Endothelial cell of umbilical vein (primary cell): ENCODE results near the gene ZSCAN12. TPM values are rescaled to one million over a fixed set of nuclear protein-coding genes. Genes with fewer than 3 reads are reported as not detected.

Experiments
- BruUV-seq: library from RNA; stranded (reverse); fragments of 400-500 nt; replicated peaks from 2 replicates; lab custom pipeline; 2021; lab: Mats Ljungman, UMichigan
- CTCF ChIA-PET: fragments of 300-600, 350-600 bp; sonication (Branson Sonifier 250); formaldehyde crosslinking; loops from one replicate; lab custom pipeline; 2021; ENCODE audit warnings: antibody characterized with exemption, inconsistent platforms; lab: Charles Lee
- POLR2A ChIA-PET: fragments of 300-600, 350-600 bp; sonication (Branson Sonifier 250); formaldehyde crosslinking; loops from one replicate; lab custom pipeline; 2021; ENCODE audit warnings: antibody characterized with exemption, inconsistent platforms; lab: Charles Lee
- DNase-seq: peaks from one replicate; pipeline ENCODE4 v3.0.0-alpha.2; 2011; ENCODE audit warnings: low read depth, low spot score
- FAIRE-seq: peaks from 2 replicates; lab custom pipeline; 2011; peaks lifted over from hg19 to GRCh38; lab: Jason Lieb, UNC
- H2AFZ ChIP-seq: 2 replicates; pipeline ENCODE4 v1.6.0; 2012; ENCODE audit warnings: low read depth, low read length, control low read depth, inconsistent platforms
- H3K27ac ChIP-seq: 2 replicates; pipeline ENCODE4 v1.5.1; 2011; ENCODE audit warnings: low read depth, mild to moderate bottlenecking, control low read depth, low read length, moderate library complexity; ENCODE audit not compliant: insufficient read depth
- H3K27me3 ChIP-seq, 2 experiments: 2 replicates each; pipeline versions ENCODE4 v1.6.0 to v1.6.1; 2011; ENCODE audit warnings: low read length in 2 of 2, mixed read lengths in 1 of 2; ENCODE audit not compliant: control insufficient read depth in 2 of 2, insufficient read depth in 2 of 2
- H3K36me3 ChIP-seq, 2 experiments: 2 replicates in 1 of 2; 3 replicates in 1 of 2; pipeline ENCODE4 v1.5.1; 2011; ENCODE audit warnings: low read length in 2 of 2, mild to moderate bottlenecking in 1 of 2, moderate library complexity in 1 of 2; ENCODE audit not compliant: control insufficient read depth in 2 of 2, insufficient read depth in 2 of 2; ENCODE audit errors: extremely low read depth in 1 of 2
- H3K4me1 ChIP-seq: 3 replicates; pipeline ENCODE4 v1.5.1; 2011; ENCODE audit warnings: mild to moderate bottlenecking, low read length; ENCODE audit not compliant: control insufficient read depth, insufficient read depth; ENCODE audit errors: extremely low read depth
- H3K4me2 ChIP-seq: 2 replicates; pipeline ENCODE4 v1.6.1; 2011; ENCODE audit warnings: low read length, control low read depth, mixed read lengths; ENCODE audit not compliant: insufficient read depth
- H3K4me3 ChIP-seq, 3 experiments: fragments of 200-600 bp in 1 of 3; sonication (generic), shearing (Covaris generic) in 1 of 3; replicated peaks in 1 of 3; 2 replicates each; pipeline ENCODE4 v1.5.1; 2011 to 2016; ENCODE audit warnings: control low read depth in 3 of 3, low read length in 3 of 3, mild to moderate bottlenecking in 2 of 3, inconsistent platforms in 1 of 3, low read depth in 1 of 3, moderate library complexity in 1 of 3; ENCODE audit not compliant: insufficient read depth in 1 of 3
- H3K79me2 ChIP-seq: 2 replicates; pipeline ENCODE4 v1.6.0; 2012; ENCODE audit warnings: low read length, inconsistent platforms; ENCODE audit not compliant: control insufficient read depth, insufficient read depth
- H3K9ac ChIP-seq: replicated peaks from 2 replicates; pipeline ENCODE3; 2011; ENCODE audit warnings: low read length, control low read depth; ENCODE audit not compliant: insufficient read depth; ENCODE audit errors: extremely low read depth
- H3K9me1 ChIP-seq: replicated peaks from 3 replicates; pipeline ENCODE4 v1.6.0; 2011; ENCODE audit warnings: mild to moderate bottlenecking, low read length; ENCODE audit not compliant: control insufficient read depth, insufficient read depth; ENCODE audit errors: extremely low read depth
- H3K9me3 ChIP-seq: replicated peaks from 2 replicates; pipeline ENCODE4 v1.5.1; 2012; ENCODE audit warnings: low read length, inconsistent platforms; ENCODE audit not compliant: control insufficient read depth, insufficient read depth
- H4K20me1 ChIP-seq: replicated peaks from 2 replicates; pipeline ENCODE3; 2011; ENCODE audit warnings: mild to moderate bottlenecking, low read length; ENCODE audit not compliant: control insufficient read depth, insufficient read depth; ENCODE audit errors: extremely low read depth
- EZH2 ChIP-seq: IDR thresholded peaks from 2 replicates; pipeline ENCODE4 v1.6.1; 2012; ENCODE audit warnings: borderline replicate concordance, low read depth, mild to moderate bottlenecking, moderate library complexity, low read length, inconsistent platforms; ENCODE audit not compliant: severe bottlenecking
- JUN ChIP-seq: IDR thresholded peaks from 2 replicates; pipeline ENCODE4 v1.6.1; 2011; ENCODE audit warnings: borderline replicate concordance, low read depth; ENCODE audit not compliant: insufficient read length, insufficient read depth
- POLR2AphosphoS5 ChIP-seq: IDR thresholded peaks from 2 replicates; pipeline ENCODE4 v1.6.1; 2012; ENCODE audit warnings: low read depth, mild to moderate bottlenecking, control low read depth, low read length, moderate library complexity; ENCODE audit not compliant: insufficient read depth
- dilution Hi-C: fragments of 300-500 bp; cut with MboI; formaldehyde crosslinking; loops from one replicate; pipeline ENCODE4 v1.15.0; 2019; ENCODE audit warnings: low sequenced_read_pairs; ENCODE audit not compliant: extremely low pct_ligation_motif_present
- intact Hi-C: fragments of 100-400 bp; cut with micrococcal nuclease; formaldehyde crosslinking; loops from one replicate; pipeline ENCODE4 v1.10.0; 2022
- polyA plus RNA-seq, 4 experiments: library from polyadenylated mRNA; depleted of rRNA in 3 of 4; stranded (reverse) in 3 of 4; unstranded in 1 of 4; fragments of >200 nt; gene quantifications; 2 replicates each; pipeline versions ENCODE4 v1.2.1 to v1.2.3, GENCODE V29; 2011 to 2012; ENCODE audit warnings: missing spikeins in 1 of 4
- total RNA-seq: library from RNA; stranded (reverse); gene quantifications from 2 replicates; pipeline ENCODE4 v1.2.3, GENCODE V29; 2021
- TF ChIP-seq, protein P1 (sequence below), 2 donors: IDR thresholded peaks; 1 replicate in 1 of 2; 2 replicates in 1 of 2; pipeline ENCODE4 v1.5.1; 2011; ENCODE audit warnings: low read length in 2 of 2, mild to moderate bottlenecking in 2 of 2, moderate library complexity in 2 of 2, control low read depth in 1 of 2, inconsistent platforms in 1 of 2, low read depth in 1 of 2; ENCODE audit not compliant: insufficient read depth in 1 of 2; ENCODE audit errors: extremely low read depth in 1 of 2
- TF ChIP-seq, protein P2 (sequence below): IDR thresholded peaks from 2 replicates; pipeline ENCODE4 v1.6.1; 2011; ENCODE audit not compliant: insufficient read depth, insufficient read length

ZSCAN12 gene
- total and polyA plus RNA-seq, 2 donors (not counting 3 experiments of a cell fraction or from before 2014, with no cell fraction given) = 1.3 to 4.4 TPM

DNA sequence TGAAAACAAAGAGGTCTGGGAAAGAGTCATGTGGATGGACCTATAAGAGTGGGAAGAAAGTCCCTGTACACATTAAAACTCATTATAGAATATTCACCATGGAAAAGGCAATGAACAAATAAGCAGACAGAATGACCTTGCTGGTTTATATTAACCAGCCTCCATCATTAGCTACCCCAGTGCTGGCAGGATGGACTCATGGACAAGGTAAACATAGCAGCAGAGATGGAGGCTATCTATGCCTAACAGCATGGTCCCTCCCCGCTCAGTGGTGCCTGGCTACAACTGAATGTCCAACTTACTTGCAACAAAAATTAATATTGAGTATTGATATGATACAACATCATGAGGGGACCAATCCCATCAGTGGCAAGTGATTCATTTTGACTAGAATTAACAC lies 54.3 kb downstream of the ZSCAN12 start:
- H3K9me1 ChIP-seq = no peaks in the 10 kb centered on the region
- TF ChIP-seq, protein P1, sequence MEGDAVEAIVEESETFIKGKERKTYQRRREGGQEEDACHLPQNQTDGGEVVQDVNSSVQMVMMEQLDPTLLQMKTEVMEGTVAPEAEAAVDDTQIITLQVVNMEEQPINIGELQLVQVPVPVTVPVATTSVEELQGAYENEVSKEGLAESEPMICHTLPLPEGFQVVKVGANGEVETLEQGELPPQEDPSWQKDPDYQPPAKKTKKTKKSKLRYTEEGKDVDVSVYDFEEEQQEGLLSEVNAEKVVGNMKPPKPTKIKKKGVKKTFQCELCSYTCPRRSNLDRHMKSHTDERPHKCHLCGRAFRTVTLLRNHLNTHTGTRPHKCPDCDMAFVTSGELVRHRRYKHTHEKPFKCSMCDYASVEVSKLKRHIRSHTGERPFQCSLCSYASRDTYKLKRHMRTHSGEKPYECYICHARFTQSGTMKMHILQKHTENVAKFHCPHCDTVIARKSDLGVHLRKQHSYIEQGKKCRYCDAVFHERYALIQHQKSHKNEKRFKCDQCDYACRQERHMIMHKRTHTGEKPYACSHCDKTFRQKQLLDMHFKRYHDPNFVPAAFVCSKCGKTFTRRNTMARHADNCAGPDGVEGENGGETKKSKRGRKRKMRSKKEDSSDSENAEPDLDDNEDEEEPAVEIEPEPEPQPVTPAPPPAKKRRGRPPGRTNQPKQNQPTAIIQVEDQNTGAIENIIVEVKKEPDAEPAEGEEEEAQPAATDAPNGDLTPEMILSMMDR (IDR thresholded peaks at IDR 0.05; ENCODE audit: extremely low read depth in 1 of 2, insufficient read depth in 1 of 2, low read depth in 1 of 2, low read length in 2 of 2) = no peak
- TF ChIP-seq, protein P2, sequence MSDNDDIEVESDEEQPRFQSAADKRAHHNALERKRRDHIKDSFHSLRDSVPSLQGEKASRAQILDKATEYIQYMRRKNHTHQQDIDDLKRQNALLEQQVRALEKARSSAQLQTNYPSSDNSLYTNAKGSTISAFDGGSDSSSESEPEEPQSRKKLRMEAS = no peak
- TF ChIP-seq EZH2 = no peak
- TF ChIP-seq JUN = no peak
- no peak for TF ChIP-seq POLR2AphosphoS5
- dilution Hi-C loops = no loop called here
- no peaks in the 10 kb centered on the region for H3K36me3 ChIP-seq
- BruUV-seq = no TSS peak
- H3K4me2 ChIP-seq = no peak overlapping the region
- H3K4me3 ChIP-seq = no peak overlapping the region
- H4K20me1 ChIP-seq = no peaks in the 10 kb centered on the region
- H3K79me2 ChIP-seq = peaks cover 4% of the 10 kb centered on the region
- H3K9me3 ChIP-seq = no peaks in the 10 kb centered on the region
- no peak overlapping the region for H3K27ac ChIP-seq
- POLR2A ChIA-PET = no interaction called here
- CTCF ChIA-PET = interaction anchor here (1.2 kb wide), 1 partner anchor 9 kb away, joined by 3 read pairs; the partner anchor contains the start of gene ZSCAN31
- no peaks in the 10 kb centered on the region for H3K27me3 ChIP-seq
- DNase-seq (no peak), FAIRE-seq (no peak)
- no peak overlapping the region for H3K9ac ChIP-seq
- peaks cover 4% of the 10 kb centered on the region for H3K4me1 ChIP-seq
- H2AFZ ChIP-seq = no peak overlapping the region
- intact Hi-C loops = no loop called here
